Measurements from ENCODE around the gene OCEL1.

Gene OCEL1

DNA sequence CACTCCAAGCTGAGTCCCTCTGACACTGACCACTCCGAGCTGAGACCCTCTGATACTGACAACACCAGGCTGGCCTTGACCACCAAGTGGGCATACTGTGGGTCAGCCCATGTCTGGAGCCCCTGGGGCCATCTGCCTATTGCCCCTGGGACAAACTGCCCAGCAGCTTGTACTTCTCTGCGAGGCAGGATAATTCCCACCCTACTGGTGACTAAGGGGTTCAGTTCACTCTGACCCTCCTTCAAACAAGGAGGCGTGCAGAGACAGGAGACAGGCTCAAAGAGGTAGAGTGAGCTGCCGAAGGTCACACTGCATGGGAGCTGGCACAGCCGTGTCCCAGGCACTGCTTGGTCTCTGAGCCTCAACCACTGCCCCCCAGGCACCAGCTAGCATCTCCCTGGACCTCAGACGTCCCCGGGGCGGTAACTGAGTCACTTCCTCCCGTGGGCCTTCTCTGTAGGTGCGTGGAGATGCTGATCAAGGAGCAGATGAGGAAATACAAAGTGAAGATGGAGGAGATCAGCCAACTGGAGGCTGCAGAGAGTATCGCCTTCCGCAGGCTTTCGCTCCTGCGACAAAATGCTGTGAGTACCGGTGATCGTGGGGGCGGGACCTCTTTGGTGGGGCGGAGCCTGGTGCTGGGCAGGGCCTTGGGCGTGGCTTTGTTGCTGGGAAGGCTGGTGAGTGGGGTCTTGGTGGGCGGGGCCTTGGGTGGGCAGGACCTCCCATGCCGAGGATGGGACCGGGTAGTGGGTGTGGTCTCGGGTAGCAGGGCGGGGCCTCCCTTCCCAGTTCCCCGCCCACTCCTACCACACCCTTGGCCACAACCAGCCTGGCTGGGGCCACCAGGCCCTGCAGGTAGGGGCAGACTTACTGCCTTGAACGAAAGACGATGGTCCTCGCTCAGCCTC lies 16.6 kb upstream of the OCEL1 start:
- no peak for DNase-seq (ENCODE audit: low read depth in 2 of 2)

DNA sequence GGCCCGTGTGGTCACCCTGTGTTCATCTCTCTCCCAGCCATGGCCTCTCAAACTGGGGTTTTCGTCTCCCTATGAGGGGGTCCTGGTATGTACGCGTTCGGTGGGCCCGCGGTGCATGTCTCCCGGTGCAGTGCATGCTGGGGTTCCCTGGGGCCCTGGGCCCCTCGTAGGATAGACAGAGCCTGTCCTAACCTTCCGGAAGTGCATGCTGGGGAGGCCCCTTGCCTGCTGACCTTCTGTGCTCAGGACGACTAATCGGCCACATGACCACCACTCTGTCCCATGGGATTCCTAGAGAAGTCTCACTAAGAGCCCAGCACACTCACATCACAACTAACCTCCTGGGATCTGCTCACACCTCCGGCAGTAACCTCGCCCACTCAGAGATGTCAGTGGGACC lies 15.7 kb upstream of the OCEL1 start:
- no peak for DNase-seq (ENCODE audit: low read depth in 2 of 2)

DNA sequence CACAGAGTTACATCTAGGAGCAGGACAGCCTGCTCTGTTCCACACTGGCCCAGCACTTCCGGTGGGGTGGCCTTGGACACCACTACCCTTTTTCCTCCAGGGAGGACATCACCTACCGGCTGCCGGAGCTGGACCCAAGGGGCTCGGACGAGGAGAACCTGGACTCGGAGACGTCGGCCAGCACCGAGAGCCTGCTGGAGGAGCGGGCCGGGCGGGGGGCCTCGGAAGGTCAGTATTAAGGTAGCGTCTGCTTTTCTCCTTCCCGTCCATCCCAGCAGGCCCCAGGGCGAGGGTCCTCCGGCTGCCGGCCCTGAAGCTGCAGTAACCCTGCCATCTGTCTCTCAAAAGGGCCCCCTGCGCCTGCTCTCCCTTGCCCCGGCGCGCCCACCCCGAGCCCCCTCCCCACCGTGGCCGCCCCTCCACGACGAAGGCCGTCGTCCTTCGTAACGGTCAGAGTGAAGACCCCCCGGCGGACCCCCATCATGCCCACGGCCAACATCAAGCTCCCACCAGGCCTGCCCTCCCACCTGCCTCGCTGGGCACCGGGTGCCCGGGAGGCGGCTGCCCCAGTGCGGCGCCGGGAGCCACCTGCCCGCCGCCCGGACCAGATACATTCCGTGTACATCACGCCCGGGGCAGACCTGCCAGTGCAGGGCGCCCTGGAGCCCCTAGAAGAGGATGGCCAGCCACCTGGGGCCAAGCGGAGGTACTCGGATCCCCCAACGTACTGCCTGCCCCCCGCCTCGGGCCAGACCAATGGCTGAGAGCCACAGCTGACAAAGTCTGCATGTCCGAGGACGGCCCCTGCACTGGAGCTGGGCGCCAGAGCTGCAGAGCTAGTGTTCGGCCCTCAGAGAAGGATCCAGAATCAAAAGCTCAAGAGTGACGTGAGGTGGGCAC lies 14.2 kb upstream of the OCEL1 start:
- no peak for DNase-seq (ENCODE audit: low read depth in 2 of 2)

DNA sequence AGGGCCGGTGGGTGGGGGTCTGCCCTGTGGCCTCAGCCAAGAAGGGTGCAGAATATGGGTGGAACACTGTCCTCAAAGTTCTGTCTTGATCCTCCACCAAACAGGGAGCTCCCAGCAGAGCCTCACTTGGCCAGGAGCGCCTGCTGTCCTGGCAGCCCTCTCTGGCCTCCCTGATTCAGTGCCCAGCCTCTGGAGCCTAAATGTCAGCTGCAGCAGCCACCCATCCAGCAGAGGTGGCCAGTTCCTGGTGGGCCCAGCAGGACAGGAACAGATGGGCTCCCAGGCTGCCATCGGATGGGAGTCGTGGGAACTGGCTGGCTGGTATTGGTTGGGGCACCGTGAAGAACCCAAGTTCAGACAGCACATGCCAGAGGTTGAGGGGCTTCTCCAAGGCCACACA lies 12.7 kb upstream of the OCEL1 start:
- no peak for DNase-seq (ENCODE audit: low read depth in 2 of 2)

DNA sequence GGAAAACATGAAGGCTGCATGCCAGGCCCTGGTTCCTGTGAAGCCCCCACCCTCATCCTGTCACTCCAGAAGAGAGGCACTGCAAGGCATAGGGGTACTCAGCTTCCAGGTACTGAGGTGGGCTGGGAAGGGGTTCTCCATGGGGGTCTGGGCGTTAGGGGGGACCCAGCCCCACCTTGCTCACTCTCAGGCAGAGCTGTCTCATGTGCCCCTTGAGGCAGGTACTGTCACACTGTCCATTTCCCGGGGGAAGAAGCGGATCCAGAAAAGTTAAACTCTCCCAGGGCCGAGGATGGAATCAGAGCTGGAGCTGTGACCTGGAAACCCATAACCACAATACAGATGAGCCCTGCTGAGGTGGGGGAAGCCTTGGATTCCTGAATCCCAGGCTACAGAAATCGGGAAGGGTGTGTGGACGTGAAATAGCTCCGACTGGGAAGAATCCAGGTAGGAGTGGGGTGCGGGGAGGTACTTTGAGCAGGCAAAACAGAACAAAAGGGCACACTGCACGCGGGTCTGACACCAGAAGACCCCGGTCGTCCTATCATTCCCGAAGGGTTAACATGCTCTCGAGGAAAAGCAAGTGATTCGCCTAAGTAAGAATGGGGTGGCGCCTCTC lies 11.4 kb upstream of the OCEL1 start:
- DNase-seq (ENCODE audit: low read depth in 2 of 2) = no peak

DNA sequence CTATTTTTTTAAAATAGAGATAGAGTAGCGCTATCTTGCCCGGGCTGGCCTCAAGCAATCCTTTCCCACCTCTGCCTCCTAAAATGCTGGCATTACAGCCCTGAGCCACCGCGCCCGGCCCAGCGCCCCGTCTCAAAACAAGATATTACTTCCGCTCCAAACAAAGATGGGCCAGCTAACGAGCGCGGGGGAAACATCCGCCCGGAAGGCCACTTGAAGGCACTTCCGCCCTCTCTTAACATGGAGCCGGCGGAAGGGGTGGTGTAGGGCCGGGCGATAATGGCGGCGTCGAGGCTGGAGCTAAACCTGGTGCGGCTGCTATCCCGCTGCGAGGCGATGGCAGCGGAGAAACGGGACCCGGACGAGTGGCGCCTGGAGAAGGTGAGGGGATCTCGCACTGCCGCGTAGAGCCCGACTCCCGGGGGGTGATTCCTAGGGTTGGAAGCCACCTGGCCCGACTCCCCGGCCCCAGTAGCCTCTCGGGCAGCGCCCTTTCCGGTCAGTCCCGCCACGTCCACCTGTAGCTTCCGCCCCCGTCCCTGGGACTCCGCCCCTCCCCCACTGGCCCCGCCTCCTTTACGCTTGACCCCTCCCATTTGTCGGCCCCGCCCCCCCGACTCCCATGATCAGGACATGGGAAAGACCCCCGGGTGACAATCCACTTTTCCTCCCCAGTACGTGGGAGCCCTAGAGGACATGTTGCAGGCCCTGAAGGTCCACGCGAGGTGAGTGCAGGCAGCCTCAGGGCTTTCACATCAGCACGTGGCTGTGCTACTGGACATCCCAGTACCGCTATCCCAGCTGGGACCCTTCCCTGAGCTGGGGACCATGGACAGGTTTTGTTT lies 10.7 kb upstream of the OCEL1 start, which contains the start of gene USE1:
USE1 (plus strand) TSS at position 231 of the 845 bp plus-strand sequence; CDS start at position 280, 49 bp downstream.
- peak; percentile 64 to 67 for DNase-seq (ENCODE audit: low read depth in 2 of 2)

DNA sequence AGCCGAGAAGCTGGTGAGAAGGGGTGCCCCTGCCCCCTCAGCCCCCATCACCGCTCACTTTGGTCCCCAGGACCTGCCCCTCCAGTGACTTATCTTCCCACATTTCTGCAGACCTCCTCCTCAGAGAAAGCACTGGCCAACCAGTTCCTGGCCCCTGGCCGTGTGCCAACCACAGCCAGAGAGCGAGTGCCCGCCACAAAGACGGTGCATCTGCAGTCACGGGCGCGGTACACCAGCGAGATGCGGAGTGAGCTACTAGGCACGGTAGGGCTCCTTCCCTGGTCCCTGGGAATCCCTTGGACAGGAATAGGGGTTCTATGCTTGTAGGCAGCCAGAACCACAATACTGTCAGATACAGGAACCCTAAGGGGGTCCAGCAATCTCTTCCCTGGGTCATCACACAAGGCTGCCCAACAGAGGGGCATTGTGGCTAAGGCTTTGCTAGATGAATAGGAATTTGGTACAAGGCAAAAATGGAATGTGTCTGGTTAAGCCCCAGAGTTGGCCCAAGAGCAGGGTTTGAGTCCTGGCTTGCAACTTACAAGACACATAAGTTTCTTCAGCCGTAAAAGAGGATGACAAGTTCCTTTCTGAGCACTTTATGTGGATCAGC lies 9.9 kb upstream of the OCEL1 start:
- DNase-seq (ENCODE audit: low read depth in 2 of 2) = no peak

DNA sequence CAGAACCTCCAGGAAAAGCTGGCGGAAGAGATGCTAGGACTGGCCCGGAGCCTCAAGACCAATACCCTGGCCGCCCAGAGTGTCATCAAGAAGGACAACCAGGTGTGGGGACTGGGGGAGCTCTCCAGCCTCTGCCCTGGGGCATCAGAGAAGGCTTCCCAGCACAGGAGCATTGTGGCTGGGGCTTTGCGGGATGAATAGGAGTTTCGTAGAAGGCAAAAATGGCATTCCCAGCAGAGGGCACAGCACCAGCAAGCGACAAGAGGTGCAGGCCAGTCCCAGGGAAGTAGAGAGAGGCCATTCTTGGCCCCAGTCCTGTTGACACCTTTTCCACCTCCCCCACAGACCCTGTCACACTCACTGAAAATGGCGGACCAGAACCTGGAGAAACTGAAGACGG lies 6.7 kb upstream of the OCEL1 start:
- DNase-seq (ENCODE audit: low read depth in 2 of 2) = no peak

DNA sequence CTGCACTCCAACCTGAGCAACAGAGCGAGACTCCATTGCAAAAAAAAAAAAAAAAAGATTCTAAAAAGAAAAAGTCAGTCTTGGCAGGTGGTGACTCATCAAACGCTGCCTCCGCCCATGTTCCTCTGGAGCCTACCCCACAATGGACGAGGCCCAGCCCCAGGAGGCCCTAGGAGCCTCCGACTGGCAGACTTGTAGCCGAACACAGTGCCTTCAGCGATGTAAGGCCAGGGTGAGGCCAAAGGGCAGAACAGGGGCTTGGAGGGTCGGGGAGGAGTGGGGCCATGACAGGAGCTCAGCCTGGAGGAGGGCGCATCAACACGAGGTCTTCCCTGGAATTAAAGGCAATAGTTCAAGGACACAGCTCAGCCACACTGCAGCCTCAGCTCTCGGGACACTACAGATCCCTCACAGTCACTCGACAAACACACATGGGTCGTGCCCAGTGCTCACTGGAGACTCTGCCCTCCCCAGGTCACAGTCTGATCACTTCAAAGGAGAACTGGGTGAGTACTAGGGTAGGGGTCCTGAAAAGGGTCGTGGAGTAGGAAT lies 5.7 kb upstream of the OCEL1 start:
- no peak for DNase-seq (ENCODE audit: low read depth in 2 of 2)

DNA sequence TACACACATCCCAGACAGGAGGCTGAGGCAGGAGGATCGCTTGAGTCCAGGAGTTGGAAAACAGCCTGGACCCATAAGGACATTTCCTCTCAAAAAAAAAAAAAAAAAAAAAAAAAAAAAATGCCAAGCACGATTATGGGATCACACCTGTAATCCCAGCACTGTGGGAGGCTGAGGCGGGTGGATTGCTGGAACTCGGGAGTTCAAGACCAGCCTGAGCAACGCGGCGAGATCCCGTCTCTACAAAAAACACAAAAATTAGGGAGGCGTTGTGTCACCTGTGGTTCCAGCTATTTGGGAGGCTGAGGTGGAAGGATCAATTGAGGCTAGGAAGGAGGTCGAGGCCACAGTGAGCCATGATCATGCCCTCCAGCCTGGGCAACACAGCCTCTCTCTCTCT lies 973 bp upstream of the OCEL1 start:
- DNase-seq (ENCODE audit: low read depth in 2 of 2) = no peak

DNA sequence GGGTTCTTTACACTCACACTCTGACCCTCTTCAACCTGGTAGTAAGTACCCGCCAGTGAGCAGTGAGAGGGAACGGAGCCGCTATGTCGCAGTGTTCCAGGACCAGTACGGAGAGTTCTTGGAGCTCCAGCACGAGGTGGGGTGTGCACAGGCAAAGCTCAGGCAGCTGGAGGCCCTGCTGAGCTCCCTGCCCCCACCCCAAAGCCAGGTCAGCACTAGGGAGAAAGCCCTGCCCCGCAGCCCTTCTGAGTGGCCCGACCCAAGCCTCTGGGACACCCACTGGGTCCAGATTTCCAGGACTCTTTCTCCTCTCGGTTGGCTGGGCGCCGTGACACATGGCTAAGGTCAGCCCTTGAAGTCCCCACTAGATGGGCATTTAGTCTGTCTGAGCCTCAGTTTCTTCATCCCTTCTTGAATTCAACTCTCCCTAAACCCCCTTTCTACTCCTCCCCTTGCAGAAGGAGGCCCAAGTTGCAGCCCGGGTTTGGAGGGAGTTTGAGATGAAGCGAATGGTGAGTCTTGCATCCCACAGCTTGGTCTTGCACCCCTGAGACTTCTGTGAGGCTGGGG lies 1.9 kb downstream of the OCEL1 start:
- no peak for DNase-seq (ENCODE audit: low read depth in 2 of 2)

DNA sequence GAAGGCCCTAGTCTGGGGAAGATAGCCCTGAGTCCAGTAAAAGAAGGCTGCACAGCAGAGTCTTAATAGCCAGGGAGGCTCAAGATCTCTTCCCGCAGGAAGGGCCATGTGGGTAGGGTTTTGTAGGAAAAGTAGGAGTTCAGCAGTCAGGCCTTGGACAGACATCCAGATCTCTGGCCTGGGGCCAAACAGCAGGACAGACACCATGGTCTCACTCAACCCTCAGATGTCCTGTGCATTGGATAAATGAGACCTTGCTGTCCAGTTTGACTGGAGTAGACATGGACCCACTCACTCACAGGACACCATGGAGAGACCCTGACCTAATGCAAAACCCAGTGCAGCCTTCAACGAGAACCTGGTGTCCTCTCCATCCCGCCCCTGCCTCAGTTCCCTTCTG lies 3.9 kb downstream of the OCEL1 start:
- no peak for DNase-seq (ENCODE audit: low read depth in 2 of 2)

DNA sequence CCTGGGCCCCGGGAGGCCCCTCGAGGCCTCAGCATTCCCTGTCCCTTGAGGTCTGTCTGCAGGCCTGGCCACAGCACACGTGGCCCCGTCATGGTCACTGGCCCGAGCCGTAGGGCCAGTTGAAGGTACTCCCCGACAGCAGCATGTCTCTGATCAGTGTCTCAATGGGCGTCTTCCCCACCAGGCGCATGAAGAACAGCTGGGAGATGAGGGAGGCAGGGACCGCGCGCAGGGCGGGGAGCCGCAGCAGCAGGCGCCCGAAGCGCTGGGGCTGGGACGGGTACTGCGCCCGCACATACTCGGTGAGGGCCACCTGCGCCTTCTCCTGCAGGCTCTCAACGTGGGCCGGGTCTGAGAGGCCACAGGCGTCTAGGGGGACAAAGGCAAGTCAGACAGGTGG lies 6.2 kb downstream of the OCEL1 start:
- no peak for DNase-seq (ENCODE audit: low read depth in 2 of 2)

DNA sequence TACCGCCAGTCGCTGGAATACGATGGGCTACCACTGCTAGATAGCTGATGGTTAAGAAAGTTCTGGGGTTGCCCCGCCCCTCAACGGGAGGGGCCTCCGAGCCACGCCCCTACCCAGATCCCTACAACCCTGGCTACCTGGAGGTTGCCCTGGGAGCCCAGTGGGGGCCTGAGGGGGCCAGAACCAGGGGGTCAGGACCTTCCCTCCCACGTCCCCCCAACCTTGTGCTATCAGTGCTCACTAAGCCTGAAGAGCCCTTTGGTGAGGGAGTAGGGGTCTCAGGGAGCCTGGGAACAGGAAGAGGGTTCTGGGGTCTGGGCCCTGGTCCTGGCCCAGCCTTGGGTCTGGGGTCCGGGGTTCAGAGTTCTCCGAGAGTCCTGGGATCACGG lies 8.9 kb downstream of the OCEL1 start:
- peak in 1 of 2 donors; percentile 47 for DNase-seq (ENCODE audit: low read depth in 2 of 2)

DNA sequence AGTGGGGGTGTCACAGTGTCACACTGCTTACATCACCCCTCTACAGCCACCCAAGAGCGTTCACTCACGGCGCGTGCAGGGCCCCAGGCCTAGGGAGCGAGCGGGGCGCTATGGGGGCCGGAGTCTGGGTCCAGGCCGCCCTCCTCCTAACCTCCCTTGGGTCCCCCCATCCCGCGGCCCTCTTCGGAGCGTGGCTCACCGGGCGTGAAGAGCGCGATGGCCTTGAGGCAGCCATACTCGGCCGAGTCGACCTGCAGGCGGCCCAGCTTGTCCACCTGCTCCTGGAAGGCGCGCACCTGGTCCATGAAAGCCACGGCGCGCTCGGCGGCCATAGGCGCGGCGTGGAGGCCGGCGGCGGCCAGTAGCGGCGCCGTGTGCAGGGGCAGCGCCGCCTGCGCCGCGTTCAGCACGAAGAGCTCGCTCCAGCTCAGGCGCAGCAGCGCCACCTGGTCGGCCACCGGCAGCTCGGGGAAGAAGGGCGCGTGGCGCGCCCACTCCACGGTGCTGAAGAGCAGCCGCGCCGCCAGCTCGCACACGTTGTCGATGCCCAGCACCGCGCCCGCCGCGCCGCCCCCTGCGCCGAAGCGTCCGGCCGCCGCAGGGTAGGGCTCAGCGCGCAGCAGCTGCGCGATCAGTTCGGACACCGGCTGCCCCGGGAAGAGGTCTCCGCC lies 9.4 kb downstream of the OCEL1 start:
- peak; percentile 46 to 56 for DNase-seq (ENCODE audit: low read depth in 2 of 2)

DNA sequence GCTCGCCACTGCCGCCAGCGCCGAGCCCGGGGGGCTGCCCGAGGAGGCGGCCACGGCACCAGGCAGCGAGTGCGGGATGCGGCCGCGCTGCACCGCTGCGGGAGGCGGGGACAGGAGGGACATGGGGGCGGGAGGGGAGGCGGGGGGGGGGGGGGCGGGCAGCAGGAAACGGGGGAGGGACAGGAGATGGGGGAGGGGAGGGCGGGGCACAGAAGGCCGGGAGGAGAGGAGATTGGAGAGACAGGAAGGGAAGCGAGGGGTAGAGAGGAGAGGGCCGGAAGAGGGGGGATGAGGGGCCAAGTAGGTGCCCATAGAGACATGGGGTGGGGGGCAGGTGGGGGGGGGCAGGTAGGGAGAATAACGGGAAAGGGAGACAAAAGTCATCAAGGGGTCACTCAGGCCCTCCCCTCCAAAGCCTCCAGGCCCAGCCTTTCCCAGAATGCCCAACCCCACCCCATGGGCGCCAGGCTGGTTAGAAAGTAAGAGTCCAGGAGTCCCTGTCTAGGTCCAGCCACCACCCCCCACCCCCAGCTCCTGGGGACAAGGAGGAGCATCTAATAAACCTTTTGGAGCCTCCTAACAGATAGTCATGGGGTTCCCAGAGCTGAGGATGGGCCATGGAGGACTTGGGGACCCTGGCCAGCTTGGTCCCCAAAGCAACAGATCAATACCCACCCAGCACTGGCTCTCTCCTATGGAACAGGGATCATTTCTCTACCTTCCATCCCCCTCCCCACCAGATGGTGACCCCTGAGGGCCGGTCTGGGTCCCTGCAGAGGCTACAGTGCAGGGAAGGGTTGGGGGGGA lies 10.1 kb downstream of the OCEL1 start:
- DNase-seq (ENCODE audit: low read depth in 2 of 2) = no peak

DNA sequence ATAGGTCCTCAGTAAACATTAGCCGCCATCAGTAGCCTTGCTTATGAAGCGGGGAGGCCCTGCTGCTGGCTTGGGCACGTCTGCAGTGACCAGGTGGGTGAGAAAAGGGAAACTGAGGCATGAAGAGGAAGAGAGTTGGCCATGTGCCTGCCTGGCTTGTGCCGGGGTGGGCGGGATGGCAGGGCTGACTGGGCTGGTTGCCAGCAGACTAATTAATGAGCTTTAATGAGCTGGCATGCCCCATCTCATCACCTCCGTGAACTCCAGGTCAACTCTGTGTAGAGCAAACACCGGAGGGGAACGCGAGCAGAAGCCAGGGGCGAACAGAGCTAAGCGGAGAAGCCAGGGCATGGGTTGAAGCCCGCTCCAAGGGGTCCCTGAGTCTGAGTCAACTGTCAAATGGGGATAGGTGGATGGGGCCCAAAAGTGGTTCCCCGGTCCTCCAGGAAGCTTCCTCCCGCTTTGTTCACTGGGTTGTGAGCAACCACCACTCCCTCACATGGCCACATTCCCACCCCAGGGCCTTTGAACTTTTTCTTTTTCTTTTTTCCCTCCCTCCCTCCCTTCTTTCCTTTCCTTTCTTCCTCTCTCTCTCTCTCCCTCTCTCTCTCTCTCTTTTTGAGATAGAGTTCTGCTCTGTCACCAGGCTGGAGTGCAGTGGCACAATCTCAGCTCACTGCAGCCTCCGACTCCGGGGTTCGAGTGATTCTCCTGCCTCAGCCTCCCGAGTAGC lies 11.0 kb downstream of the OCEL1 start:
- no peak for DNase-seq (ENCODE audit: low read depth in 2 of 2)

Data from stimulated activated CD4-positive, alpha-beta T cell treated with anti-CD3 and anti-CD28 coated beads, Interleukin-1b, Interleukin-23, amount 100 ng/mL, for 1 hour (primary cell).